Stimulated activated naive CD4-positive, alpha-beta T cell treated with Interleukin-2 at 50 U/mL for 16 hours (primary cell): Measurements from ENCODE around the gene RGS6.
"Not testable (repeated sequence)": the region's sequence is repeated elsewhere in the genome, so short reads cannot be mapped to it uniquely, and the experiment has no call there.

Source experiments
- DNase-seq: peaks from one replicate; lab custom pipeline; 2025; lab: John Stamatoyannopoulos, UW

Gene RGS6

GRCh38 chr14:72452774-72453173, 520.5 kb downstream of the RGS6 start:
- DNase-seq: no peak

- no peak for DNase-seq
Observed at GRCh38 chr14:72454388-72455160, 522.3 kb downstream of the RGS6 start.

- no peak for DNase-seq
Observed at GRCh38 chr14:72457641-72458040, 525.4 kb downstream of the RGS6 start.

- no peak for DNase-seq
Observed at GRCh38 chr14:72462056-72462455, 529.8 kb downstream of the RGS6 start.

GRCh38 chr14:72463291-72463866, 531.1 kb downstream of the RGS6 start:
- no peak for DNase-seq

- DNase-seq: no peak
Observed at GRCh38 chr14:72464226-72464625, 532.0 kb downstream of the RGS6 start.

- no peak for DNase-seq
Observed at GRCh38 chr14:72466325-72466724, 534.1 kb downstream of the RGS6 start.

- no peak for DNase-seq
Observed at GRCh38 chr14:72471346-72471745, 539.1 kb downstream of the RGS6 start.

GRCh38 chr14:72472845-72473244, 540.6 kb downstream of the RGS6 start:
- no peak for DNase-seq

GRCh38 chr14:72476657-72477499, 544.6 kb downstream of the RGS6 start:
- DNase-seq: peak; percentile 47

- DNase-seq: not testable (repeated sequence)
Observed at GRCh38 chr14:72477578-72477977, 545.3 kb downstream of the RGS6 start.

- DNase-seq: no peak
Observed at GRCh38 chr14:72478471-72478893, 546.3 kb downstream of the RGS6 start.

- no peak for DNase-seq
Observed at GRCh38 chr14:72479461-72479931, 547.3 kb downstream of the RGS6 start.

- DNase-seq: no peak
Observed at GRCh38 chr14:72480464-72481243, 548.4 kb downstream of the RGS6 start.

- no peak for DNase-seq
Observed at GRCh38 chr14:72483311-72483710, 551.1 kb downstream of the RGS6 start.

GRCh38 chr14:72485695-72486094, 553.5 kb downstream of the RGS6 start:
- DNase-seq: no peak

- DNase-seq: no peak
Observed at GRCh38 chr14:72488514-72488913, 556.3 kb downstream of the RGS6 start.

GRCh38 chr14:72492196-72492595, 560.0 kb downstream of the RGS6 start:
- no peak for DNase-seq

- no peak for DNase-seq
Observed at GRCh38 chr14:72495668-72496067, 563.4 kb downstream of the RGS6 start.

GRCh38 chr14:72498646-72499045, 566.4 kb downstream of the RGS6 start:
- DNase-seq: no peak

- DNase-seq: no peak
Observed at GRCh38 chr14:72499746-72500145, 567.5 kb downstream of the RGS6 start.
